Astrocyte (in vitro differentiated cells and primary cell): ENCODE measurements around the gene GNAO1. TPM values are rescaled to one million over a fixed set of nuclear protein-coding genes. Genes with fewer than 3 reads are reported as not detected.
A peak's percentile ranks its signal among the peaks of the same experiment; 100 is the strongest.
"Not testable (repeated sequence)": the region's sequence is repeated elsewhere in the genome, so short reads cannot be mapped to it uniquely, and the experiment has no call there.

Experiments used
- DNase-seq: peaks from one replicate; pipeline ENCODE4 v3.0.0-alpha.2; 2010; ENCODE audit warnings: low read depth
- FAIRE-seq: peaks from 2 replicates; lab custom pipeline; 2011; peaks lifted over from hg19 to GRCh38; lab: Jason Lieb, UNC
- H2AFZ ChIP-seq: 2 replicates; pipeline ENCODE4 v1.6.0; 2012; ENCODE audit warnings: low read depth, low read length, inconsistent platforms
- H3K27ac ChIP-seq: 2 replicates; pipeline ENCODE4 v1.5.1; 2011; ENCODE audit warnings: low read depth, low read length, inconsistent platforms
- H3K27me3 ChIP-seq: 2 replicates; pipeline ENCODE4 v1.6.0; 2011; ENCODE audit warnings: low read length, inconsistent platforms; ENCODE audit not compliant: insufficient read depth
- H3K36me3 ChIP-seq: 2 replicates; pipeline ENCODE4 v1.5.1; 2011; ENCODE audit warnings: low read length, inconsistent platforms; ENCODE audit not compliant: insufficient read depth
- H3K4me1 ChIP-seq: 2 replicates; pipeline ENCODE4 v1.5.1; 2011; ENCODE audit warnings: low read length, inconsistent platforms; ENCODE audit not compliant: insufficient read depth
- H3K4me2 ChIP-seq: 2 replicates; pipeline ENCODE4 v1.6.0; 2012; ENCODE audit warnings: low read length, inconsistent platforms
- H3K4me3 ChIP-seq: 2 replicates; pipeline ENCODE4 v1.5.1; 2011; ENCODE audit warnings: low read depth, mild to moderate bottlenecking, low read length, inconsistent platforms; ENCODE audit not compliant: insufficient read depth
- H3K79me2 ChIP-seq: 2 replicates; pipeline ENCODE4 v1.6.0; 2012; ENCODE audit warnings: mild to moderate bottlenecking, low read length, inconsistent platforms; ENCODE audit not compliant: insufficient read depth
- H3K9ac ChIP-seq: 2 replicates; pipeline ENCODE4 v1.6.0; 2012; ENCODE audit warnings: mild to moderate bottlenecking, low read length, inconsistent platforms
- H3K9me3 ChIP-seq: 2 replicates; pipeline ENCODE4 v1.5.1; 2012; ENCODE audit warnings: low read depth, mild to moderate bottlenecking, low read length, inconsistent platforms; ENCODE audit not compliant: insufficient read depth
- H4K20me1 ChIP-seq: 2 replicates; pipeline ENCODE4 v1.6.0; 2012; ENCODE audit warnings: low read length, inconsistent platforms; ENCODE audit not compliant: insufficient read depth
- H3K27ac Mint-ChIP-seq: one replicate; pipeline ENCODE4 v1.8.0; 2021; ENCODE audit warnings: mild to moderate bottlenecking, mixed read lengths; ENCODE audit not compliant: unreplicated experiment
- H3K27me3 Mint-ChIP-seq: one replicate; pipeline ENCODE4 v1.8.0; 2021; ENCODE audit warnings: low read depth, mixed read lengths; ENCODE audit not compliant: unreplicated experiment
- H3K36me3 Mint-ChIP-seq: one replicate; pipeline ENCODE4 v1.8.0; 2021; ENCODE audit warnings: low read depth, mixed read lengths; ENCODE audit not compliant: unreplicated experiment
- H3K4me1 Mint-ChIP-seq: one replicate; pipeline ENCODE4 v1.8.0; 2021; ENCODE audit warnings: low read depth, mixed read lengths; ENCODE audit not compliant: unreplicated experiment
- H3K4me3 Mint-ChIP-seq: one replicate; pipeline ENCODE4 v1.8.0; 2021; ENCODE audit warnings: mild to moderate bottlenecking, moderate library complexity, mixed read lengths; ENCODE audit not compliant: unreplicated experiment
- H3K9me3 Mint-ChIP-seq: one replicate; pipeline ENCODE4 v1.8.0; 2021; ENCODE audit warnings: mild to moderate bottlenecking, mixed read lengths; ENCODE audit not compliant: unreplicated experiment
- EZH2 ChIP-seq: IDR thresholded peaks from 2 replicates; pipeline ENCODE4 v1.6.1; 2012; ENCODE audit warnings: mild to moderate bottlenecking, low read length, inconsistent platforms; ENCODE audit not compliant: insufficient read depth
- total RNA-seq: library from RNA; stranded (reverse); gene quantifications from 2 replicates; pipeline ENCODE4 v1.2.1, GENCODE V29; 2021
- TF ChIP-seq, protein P1 (sequence below): IDR thresholded peaks from 2 replicates; pipeline ENCODE4 v1.5.1; 2011; ENCODE audit warnings: low read depth, mild to moderate bottlenecking, inconsistent platforms, low read length, moderate library complexity; ENCODE audit not compliant: insufficient read depth

The GNAO1 gene
- total RNA-seq, 1 donor from 2014 or later: 1.7 TPM

DNA sequence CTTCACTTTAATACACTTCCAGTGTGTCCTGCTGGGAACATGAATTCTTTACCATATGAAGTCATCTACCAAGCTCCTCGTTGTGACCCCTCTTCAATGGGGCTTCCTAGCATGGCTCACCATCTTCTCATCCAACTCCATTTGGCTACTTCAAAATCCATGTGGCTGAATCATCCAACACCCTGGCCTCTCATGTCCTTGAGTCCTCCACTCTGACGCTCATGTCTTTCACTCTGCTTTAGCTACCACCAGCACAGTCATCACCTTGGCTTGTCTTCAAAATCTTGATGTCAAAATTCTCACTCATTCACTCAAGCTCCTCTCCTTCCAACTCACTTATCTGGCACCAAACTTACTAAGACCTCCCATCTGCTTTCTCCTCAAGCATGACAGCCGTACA, 198.3 kb downstream of the GNAO1 start:
- H3K36me3 Mint-ChIP-seq: peaks cover 50% of the 10 kb centered on the region
- Histone ChIP-seq H4K20me1 (no peaks in the 10 kb centered on the region), H3K79me2 (no peaks in the 10 kb centered on the region), H3K27ac (peak overlapping the region; percentile 87), H3K4me3 (no peak overlapping the region), H3K27me3 (no peaks in the 10 kb centered on the region), H3K9ac (peak overlapping the region; percentile 53), H3K9me3 (no peaks in the 10 kb centered on the region), H3K4me2 (peak overlapping the region; percentile 65), H3K4me1 (peaks cover 14% of the 10 kb centered on the region), H2AFZ (no peak overlapping the region), H3K36me3 (peaks cover 12% of the 10 kb centered on the region)
- H3K27me3 Mint-ChIP-seq: no peaks in the 10 kb centered on the region
- TF ChIP-seq EZH2: no peak
- TF ChIP-seq, protein P1, sequence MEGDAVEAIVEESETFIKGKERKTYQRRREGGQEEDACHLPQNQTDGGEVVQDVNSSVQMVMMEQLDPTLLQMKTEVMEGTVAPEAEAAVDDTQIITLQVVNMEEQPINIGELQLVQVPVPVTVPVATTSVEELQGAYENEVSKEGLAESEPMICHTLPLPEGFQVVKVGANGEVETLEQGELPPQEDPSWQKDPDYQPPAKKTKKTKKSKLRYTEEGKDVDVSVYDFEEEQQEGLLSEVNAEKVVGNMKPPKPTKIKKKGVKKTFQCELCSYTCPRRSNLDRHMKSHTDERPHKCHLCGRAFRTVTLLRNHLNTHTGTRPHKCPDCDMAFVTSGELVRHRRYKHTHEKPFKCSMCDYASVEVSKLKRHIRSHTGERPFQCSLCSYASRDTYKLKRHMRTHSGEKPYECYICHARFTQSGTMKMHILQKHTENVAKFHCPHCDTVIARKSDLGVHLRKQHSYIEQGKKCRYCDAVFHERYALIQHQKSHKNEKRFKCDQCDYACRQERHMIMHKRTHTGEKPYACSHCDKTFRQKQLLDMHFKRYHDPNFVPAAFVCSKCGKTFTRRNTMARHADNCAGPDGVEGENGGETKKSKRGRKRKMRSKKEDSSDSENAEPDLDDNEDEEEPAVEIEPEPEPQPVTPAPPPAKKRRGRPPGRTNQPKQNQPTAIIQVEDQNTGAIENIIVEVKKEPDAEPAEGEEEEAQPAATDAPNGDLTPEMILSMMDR: no peak
- H3K4me1 Mint-ChIP-seq: peaks cover 11% of the 10 kb centered on the region
- H3K4me3 Mint-ChIP-seq: peak overlapping the region; percentile 2
- H3K27ac Mint-ChIP-seq: peak overlapping the region; percentile 50
- H3K9me3 Mint-ChIP-seq: peaks cover 2% of the 10 kb centered on the region
- FAIRE-seq: peak; percentile 100
- DNase-seq: peak; percentile 98

DNA sequence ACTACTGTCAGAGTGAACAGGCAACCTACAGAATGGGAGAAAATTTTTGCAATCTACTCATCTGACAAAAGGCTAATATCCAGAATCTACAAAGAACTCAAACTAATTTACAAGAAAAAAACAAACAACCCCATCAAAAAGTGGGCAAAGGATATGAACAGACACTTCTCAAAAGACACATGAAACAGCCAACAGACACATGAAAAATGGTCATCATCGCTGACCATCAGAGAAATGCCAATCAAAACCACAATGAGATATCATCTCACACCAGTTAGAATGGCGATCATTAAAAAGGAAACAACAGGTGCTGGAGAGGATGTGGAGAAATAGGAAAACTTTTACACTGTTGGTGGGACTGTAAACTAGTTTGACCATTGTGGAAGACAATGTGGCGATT, 205.4 kb downstream of the GNAO1 start:
- not testable (repeated sequence) for DNase-seq, H3K4me1 ChIP-seq, H3K27ac Mint-ChIP-seq, H3K4me3 Mint-ChIP-seq, H3K79me2 ChIP-seq, H3K9me3 ChIP-seq, H4K20me1 ChIP-seq, H3K9ac ChIP-seq, H3K4me1 Mint-ChIP-seq, H3K4me3 ChIP-seq, H2AFZ ChIP-seq, FAIRE-seq, H3K27me3 ChIP-seq, H3K27ac ChIP-seq, H3K27me3 Mint-ChIP-seq, H3K9me3 Mint-ChIP-seq, H3K4me2 ChIP-seq
- peaks cover 11% of the 10 kb centered on the region for H3K36me3 ChIP-seq
- H3K36me3 Mint-ChIP-seq: peaks cover 34% of the 10 kb centered on the region

DNA sequence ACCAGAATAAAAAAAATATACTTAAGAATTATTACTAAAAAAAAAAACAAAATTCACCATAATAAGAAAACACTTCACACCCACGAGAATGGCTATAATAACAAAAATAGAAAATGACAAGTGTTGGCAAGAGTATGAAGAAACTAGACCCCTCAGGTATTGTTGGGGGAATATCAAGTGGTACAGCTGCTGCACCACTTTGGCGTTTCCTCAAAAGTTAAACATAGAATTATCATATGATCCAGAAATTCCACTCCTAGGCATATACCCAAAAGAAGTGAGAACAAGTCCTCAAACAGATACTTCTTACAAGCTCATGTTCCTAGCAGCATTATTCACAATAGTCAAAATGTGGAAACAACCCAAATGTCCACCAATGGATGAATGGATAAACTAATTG, 207.8 kb downstream of the GNAO1 start:
- Histone ChIP-seq H3K4me3 (no peak overlapping the region), H3K27me3 (no peaks in the 10 kb centered on the region), H3K27ac (no peak overlapping the region), H3K9ac (no peak overlapping the region), H3K79me2 (peaks cover 3% of the 10 kb centered on the region), H3K4me2 (no peak overlapping the region), H2AFZ (no peak overlapping the region), H4K20me1 (no peaks in the 10 kb centered on the region), H3K9me3 (no peaks in the 10 kb centered on the region), H3K4me1 (no peaks in the 10 kb centered on the region), H3K36me3 (peaks cover 24% of the 10 kb centered on the region)
- DNase-seq (no peak), FAIRE-seq (no peak)
- TF ChIP-seq, protein P1: no peak
- TF ChIP-seq EZH2: no peak
- no peaks in the 10 kb centered on the region for H3K27me3 Mint-ChIP-seq
- peaks cover 27% of the 10 kb centered on the region for H3K36me3 Mint-ChIP-seq
- no peak overlapping the region for H3K4me3 Mint-ChIP-seq
- no peaks in the 10 kb centered on the region for H3K4me1 Mint-ChIP-seq
- H3K9me3 Mint-ChIP-seq: peaks cover 3% of the 10 kb centered on the region
- H3K27ac Mint-ChIP-seq: no peak overlapping the region
